AG08395 (cell line): Measurements from ENCODE around the gene CNTROB.

ENCODE experiments used
- DNase-seq: peaks from one replicate; pipeline ENCODE4 v3.0.0; 2012; ENCODE audit warnings: mixed read lengths, low spot score

The CNTROB gene

GRCh38 chr17:7931709-7932482 is at the start of gene CNTROB, which contains the start of gene TRAPPC1:
Gene CNTROB, plus strand, starts transcription at chr17:7932206. Its CDS starts 874 bp downstream, at chr17:7933080.
Gene TRAPPC1, minus strand, starts transcription at chr17:7931946. Its CDS starts 117 bp downstream, at chr17:7931829.
- DNase-seq = peak; percentile 100

- DNase-seq = no peak
Observed at GRCh38 chr17:7882629-7883028, 49.4 kb upstream of the CNTROB start.

- DNase-seq = peak; percentile 39
Observed at GRCh38 chr17:7883781-7884386, 48.1 kb upstream of the CNTROB start.

GRCh38 chr17:7884581-7885366 is 47.2 kb upstream of the CNTROB start:
- no peak for DNase-seq

GRCh38 chr17:7885367-7886226 is 46.4 kb upstream of the CNTROB start:
- peak; percentile 28 for DNase-seq

- DNase-seq = no peak
Observed at GRCh38 chr17:7886227-7887037, 45.6 kb upstream of the CNTROB start.

GRCh38 chr17:7887038-7887481 is 44.9 kb upstream of the CNTROB start:
- no peak for DNase-seq

- DNase-seq = peak; percentile 96
Observed at GRCh38 chr17:7887482-7888183, 44.4 kb upstream of the CNTROB start.

- DNase-seq = no peak
Observed at GRCh38 chr17:7888184-7888920, 43.7 kb upstream of the CNTROB start, which contains the start of gene CHD3. Gene CHD3, plus strand, starts transcription at chr17:7888789. Its CDS starts 212 bp downstream, at chr17:7889001.

GRCh38 chr17:7889166-7889955 is 42.6 kb upstream of the CNTROB start:
- DNase-seq = peak; percentile 96

- DNase-seq = no peak
Observed at GRCh38 chr17:7893187-7893880, 38.7 kb upstream of the CNTROB start.

GRCh38 chr17:7894226-7894625 is 37.8 kb upstream of the CNTROB start:
- DNase-seq = no peak

- no peak for DNase-seq
Observed at GRCh38 chr17:7894866-7895265, 37.1 kb upstream of the CNTROB start.

- no peak for DNase-seq
Observed at GRCh38 chr17:7897090-7897489, 34.9 kb upstream of the CNTROB start.

GRCh38 chr17:7897773-7898172 is 34.2 kb upstream of the CNTROB start:
- peak; percentile 77 for DNase-seq

GRCh38 chr17:7903154-7904103 is 28.6 kb upstream of the CNTROB start:
- DNase-seq = no peak

- DNase-seq = no peak
Observed at GRCh38 chr17:7909089-7909488, 22.9 kb upstream of the CNTROB start.
